Left renal cortex interstitium (tissue), 4 donors: ENCODE measurements around the gene BTG1. TPM values are rescaled to one million over a fixed set of nuclear protein-coding genes. Genes with fewer than 3 reads are reported as not detected.
"Not testable (repeated sequence)": the region's sequence is repeated elsewhere in the genome, so short reads cannot be mapped to it uniquely, and the experiment has no call there.

ENCODE experiments used
- DNase-seq, 4 donors: peaks; one replicate each; pipeline ENCODE4 v3.0.0-alpha.2; 2013; ENCODE audit warnings: low read depth in 4 of 4, low spot score in 2 of 4, missing footprints in 1 of 4
- polyA plus RNA-seq, 4 donors: library from polyadenylated mRNA; unstranded; fragments of 120-200 nt; gene quantifications; one replicate each; pipeline ENCODE4 v1.2.1, GENCODE V29; 2013; ENCODE audit not compliant: insufficient read length in 4 of 4

The BTG1 gene
- polyA plus RNA-seq, 4 donors: 104 to 147 (median 109) TPM

- DNase-seq: no peak
Measured at GRCh38 chr12:92105676-92106075, 40.0 kb downstream of the BTG1 start.

- no peak for DNase-seq
Measured at GRCh38 chr12:92105110-92105509, 40.5 kb downstream of the BTG1 start.

- DNase-seq: no peak
Measured at GRCh38 chr12:92102606-92103005, 43.0 kb downstream of the BTG1 start.

GRCh38 chr12:92098594-92099380 lies 46.9 kb downstream of the BTG1 start:
- no peak for DNase-seq

GRCh38 chr12:92096346-92097136 lies 49.1 kb downstream of the BTG1 start:
- DNase-seq: no peak

- DNase-seq: no peak
Measured at GRCh38 chr12:92094751-92095161, 50.9 kb downstream of the BTG1 start.

GRCh38 chr12:92094301-92094700 lies 51.3 kb downstream of the BTG1 start:
- DNase-seq: not testable (repeated sequence)
